Effector memory CD8-positive, alpha-beta T cell (primary cell): ENCODE measurements around the gene WDFY1.

Experiments
- ATAC-seq: fragments of 150-1000 bp; cut with Tn5 transposase; replicated peaks from 2 replicates; pipeline ENCODE4 v1.10.0; 2021; ENCODE audit warnings: mild to moderate bottlenecking, moderate library complexity
- DNase-seq, 3 experiments: peaks; one replicate each; pipeline ENCODE4 v3.0.0; 2021
- H3K27ac Mint-ChIP-seq, 2 donors: one replicate each; pipeline ENCODE4 v1.8.0; 2022; ENCODE audit warnings: mild to moderate bottlenecking in 2 of 2, mixed read lengths in 2 of 2, moderate library complexity in 2 of 2
- H3K27me3 Mint-ChIP-seq, 2 donors: one replicate each; pipeline ENCODE4 v1.8.0; 2022; ENCODE audit warnings: mixed read lengths in 2 of 2
- H3K36me3 Mint-ChIP-seq: one replicate; pipeline ENCODE4 v1.8.0; 2022; ENCODE audit warnings: mild to moderate bottlenecking, moderate library complexity, mixed read lengths; ENCODE audit not compliant: insufficient read depth
- H3K4me1 Mint-ChIP-seq, 2 donors: one replicate each; pipeline ENCODE4 v1.8.0; 2022; ENCODE audit warnings: low read depth in 2 of 2, mixed read lengths in 2 of 2
- H3K4me3 Mint-ChIP-seq, 2 donors: one replicate each; pipeline ENCODE4 v1.8.0; 2022; ENCODE audit warnings: mild to moderate bottlenecking in 2 of 2, mixed read lengths in 2 of 2, moderate library complexity in 2 of 2
- H3K9me3 Mint-ChIP-seq, 2 donors: one replicate each; pipeline ENCODE4 v1.8.0; 2022; ENCODE audit warnings: mixed read lengths in 2 of 2
- total RNA-seq, 9 experiments: gene quantifications; one replicate each; lab custom pipeline; 2026; lab: John Stamatoyannopoulos, UW

Gene WDFY1
- 41.2 to 68.4 (median 62.4) reads per million in 9 experiments for total RNA-seq

- peaks cover 35 to 36% of the 10 kb centered on the region in 2 donors for H3K4me1 Mint-ChIP-seq
- H3K27ac Mint-ChIP-seq: peak within 1 kb of the TSS; percentile 93 to 94
- no peaks in the 10 kb centered on the region for H3K9me3 Mint-ChIP-seq
Observed at GRCh38 chr2:223944703-223945531, at the start of gene WDFY1. TSS of gene WDFY1 (minus strand) at chr2:223945335. CDS start at chr2:223945284, 51 bp downstream.

GRCh38 chr2:223994562-223995162 is 49.5 kb upstream of the WDFY1 start:
- Mint-ChIP-seq H3K36me3 (no peaks in the 10 kb centered on the region), H3K4me1 (no peaks in the 10 kb centered on the region), H3K4me3 (no peak overlapping the region), H3K27ac (no peak overlapping the region), H3K27me3 (peaks cover 0 to 25% of the 10 kb centered on the region in 2 donors), H3K9me3 (no peaks in the 10 kb centered on the region)
- ATAC-seq (no peak), DNase-seq (no peak)

More at GRCh38 chr2:223944703-223945531, at the start of gene WDFY1:
- no peaks in the 10 kb centered on the region for H3K27me3 Mint-ChIP-seq
- H3K36me3 Mint-ChIP-seq: peaks cover 7% of the 10 kb centered on the region
- ATAC-seq: peak; percentile 82
- H3K4me3 Mint-ChIP-seq: peak within 1 kb of the TSS; percentile 93 to 96
- peak; percentile 76 to 77 (median 77) for DNase-seq

GRCh38 chr2:223993634-223994232 is 48.6 kb upstream of the WDFY1 start:
- DNase-seq: peak; percentile 46 to 52 (median 46)
- ATAC-seq: peak; percentile 70
- no peaks in the 10 kb centered on the region for H3K36me3 Mint-ChIP-seq
- H3K27me3 Mint-ChIP-seq: peaks cover 0 to 32% of the 10 kb centered on the region in 2 donors
- no peak overlapping the region for H3K4me3 Mint-ChIP-seq
- no peak overlapping the region for H3K27ac Mint-ChIP-seq
- H3K9me3 Mint-ChIP-seq: no peaks in the 10 kb centered on the region
- H3K4me1 Mint-ChIP-seq: no peaks in the 10 kb centered on the region

GRCh38 chr2:223991611-223992010 is 46.5 kb upstream of the WDFY1 start:
- ATAC-seq (no peak), DNase-seq (no peak)
- Mint-ChIP-seq H3K27me3 (peaks cover 17 to 40% of the 10 kb centered on the region in 2 donors), H3K9me3 (no peaks in the 10 kb centered on the region), H3K4me3 (no peak overlapping the region), H3K36me3 (no peaks in the 10 kb centered on the region), H3K4me1 (no peaks in the 10 kb centered on the region), H3K27ac (no peak overlapping the region)

- no peaks in the 10 kb centered on the region for H3K9me3 Mint-ChIP-seq
- H3K27me3 Mint-ChIP-seq: peaks cover 29 to 57% of the 10 kb centered on the region in 2 donors
- no peaks in the 10 kb centered on the region for H3K36me3 Mint-ChIP-seq
- H3K27ac Mint-ChIP-seq: no peak overlapping the region
- ATAC-seq: no peak
- H3K4me1 Mint-ChIP-seq: no peaks in the 10 kb centered on the region
- H3K4me3 Mint-ChIP-seq: no peak overlapping the region
- DNase-seq: no peak
Observed at GRCh38 chr2:223989856-223990232, 44.7 kb upstream of the WDFY1 start.

GRCh38 chr2:223989206-223989855 is 44.2 kb upstream of the WDFY1 start:
- Mint-ChIP-seq H3K9me3 (no peaks in the 10 kb centered on the region), H3K36me3 (no peaks in the 10 kb centered on the region), H3K4me3 (no peak overlapping the region), H3K27me3 (peaks cover 34 to 62% of the 10 kb centered on the region in 2 donors), H3K27ac (peak overlapping the region in 1 of 2 donors; percentile 72), H3K4me1 (no peaks in the 10 kb centered on the region)
- no peak for DNase-seq
- no peak for ATAC-seq

- no peaks in the 10 kb centered on the region for H3K4me1 Mint-ChIP-seq
- no peak overlapping the region for H3K4me3 Mint-ChIP-seq
Observed at GRCh38 chr2:223981241-223981640, 36.1 kb upstream of the WDFY1 start.

GRCh38 chr2:223980803-223981202 is 35.7 kb upstream of the WDFY1 start:
- DNase-seq (no peak), ATAC-seq (no peak)
- H3K36me3 Mint-ChIP-seq: no peaks in the 10 kb centered on the region
- H3K27ac Mint-ChIP-seq: no peak overlapping the region
- no peaks in the 10 kb centered on the region for H3K4me1 Mint-ChIP-seq
- no peaks in the 10 kb centered on the region for H3K9me3 Mint-ChIP-seq
- peaks cover 9 to 16% of the 10 kb centered on the region in 2 donors for H3K27me3 Mint-ChIP-seq
- no peak overlapping the region for H3K4me3 Mint-ChIP-seq

More at GRCh38 chr2:223981241-223981640, 36.1 kb upstream of the WDFY1 start:
- no peak for ATAC-seq
- Mint-ChIP-seq H3K36me3 (no peaks in the 10 kb centered on the region), H3K27ac (no peak overlapping the region), H3K27me3 (peaks cover 14 to 20% of the 10 kb centered on the region in 2 donors), H3K9me3 (no peaks in the 10 kb centered on the region)
- no peak for DNase-seq

GRCh38 chr2:223980397-223980735 is 35.2 kb upstream of the WDFY1 start:
- no peak overlapping the region for H3K27ac Mint-ChIP-seq
- no peak overlapping the region for H3K4me3 Mint-ChIP-seq
- no peaks in the 10 kb centered on the region for H3K9me3 Mint-ChIP-seq

GRCh38 chr2:223979730-223980396 is 34.7 kb upstream of the WDFY1 start:
- H3K4me3 Mint-ChIP-seq: no peak overlapping the region
- peaks cover 5 to 8% of the 10 kb centered on the region in 2 donors for H3K27me3 Mint-ChIP-seq
- ATAC-seq (no peak), DNase-seq (no peak)
- no peaks in the 10 kb centered on the region for H3K9me3 Mint-ChIP-seq
- no peaks in the 10 kb centered on the region for H3K36me3 Mint-ChIP-seq
- H3K4me1 Mint-ChIP-seq: no peaks in the 10 kb centered on the region
- H3K27ac Mint-ChIP-seq: no peak overlapping the region

More at GRCh38 chr2:223980397-223980735, 35.2 kb upstream of the WDFY1 start:
- no peak for DNase-seq
- H3K36me3 Mint-ChIP-seq: no peaks in the 10 kb centered on the region
- peaks cover 6 to 12% of the 10 kb centered on the region in 2 donors for H3K27me3 Mint-ChIP-seq
- H3K4me1 Mint-ChIP-seq: no peaks in the 10 kb centered on the region
- ATAC-seq: no peak

- no peaks in the 10 kb centered on the region for H3K4me1 Mint-ChIP-seq
- DNase-seq: no peak
Observed at GRCh38 chr2:223978451-223978850, 33.3 kb upstream of the WDFY1 start.

GRCh38 chr2:223976635-223977226 is 31.6 kb upstream of the WDFY1 start:
- Mint-ChIP-seq H3K4me1 (no peaks in the 10 kb centered on the region), H3K27me3 (no peaks in the 10 kb centered on the region), H3K4me3 (no peak overlapping the region), H3K27ac (no peak overlapping the region), H3K36me3 (no peaks in the 10 kb centered on the region), H3K9me3 (no peaks in the 10 kb centered on the region)
- DNase-seq (no peak), ATAC-seq (no peak)

More at GRCh38 chr2:223978451-223978850, 33.3 kb upstream of the WDFY1 start:
- no peaks in the 10 kb centered on the region for H3K36me3 Mint-ChIP-seq
- no peak overlapping the region for H3K27ac Mint-ChIP-seq
- H3K4me3 Mint-ChIP-seq: no peak overlapping the region
- H3K27me3 Mint-ChIP-seq: no peaks in the 10 kb centered on the region
- no peak for ATAC-seq
- H3K9me3 Mint-ChIP-seq: no peaks in the 10 kb centered on the region
